ENCODE data around the gene CGGBP1. TPM values are rescaled to one million over a fixed set of nuclear protein-coding genes. Genes with fewer than 3 reads are reported as not detected.

The CGGBP1 gene, protein sequence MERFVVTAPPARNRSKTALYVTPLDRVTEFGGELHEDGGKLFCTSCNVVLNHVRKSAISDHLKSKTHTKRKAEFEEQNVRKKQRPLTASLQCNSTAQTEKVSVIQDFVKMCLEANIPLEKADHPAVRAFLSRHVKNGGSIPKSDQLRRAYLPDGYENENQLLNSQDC
- total RNA-seq (2014; rRNA removed; shearing (Covaris generic)) (52.8 and 54.4 TPM in 2 replicates), total RNA-seq (2022) (76.0 and 99.3 TPM in 2 replicates), Bru-seq, nascent RNA (percentile 72 among the genes with signal in this experiment), BruChase-seq, experiment 1, labeled RNA remaining after a 6-hour chase (percentile 81 among the genes with signal in this experiment), BruChase-seq, experiment 2, labeled RNA remaining after a 2-hour chase (percentile 85 among the genes with signal in this experiment)
- long read RNA-seq, full-length matches to known transcripts = 230 of 297 reads
- long read RNA-seq, partial matches to known transcripts = 5 of 297 reads
- long read RNA-seq, other reads (novel, unspliced or antisense) = 62 of 297 reads

DNA sequence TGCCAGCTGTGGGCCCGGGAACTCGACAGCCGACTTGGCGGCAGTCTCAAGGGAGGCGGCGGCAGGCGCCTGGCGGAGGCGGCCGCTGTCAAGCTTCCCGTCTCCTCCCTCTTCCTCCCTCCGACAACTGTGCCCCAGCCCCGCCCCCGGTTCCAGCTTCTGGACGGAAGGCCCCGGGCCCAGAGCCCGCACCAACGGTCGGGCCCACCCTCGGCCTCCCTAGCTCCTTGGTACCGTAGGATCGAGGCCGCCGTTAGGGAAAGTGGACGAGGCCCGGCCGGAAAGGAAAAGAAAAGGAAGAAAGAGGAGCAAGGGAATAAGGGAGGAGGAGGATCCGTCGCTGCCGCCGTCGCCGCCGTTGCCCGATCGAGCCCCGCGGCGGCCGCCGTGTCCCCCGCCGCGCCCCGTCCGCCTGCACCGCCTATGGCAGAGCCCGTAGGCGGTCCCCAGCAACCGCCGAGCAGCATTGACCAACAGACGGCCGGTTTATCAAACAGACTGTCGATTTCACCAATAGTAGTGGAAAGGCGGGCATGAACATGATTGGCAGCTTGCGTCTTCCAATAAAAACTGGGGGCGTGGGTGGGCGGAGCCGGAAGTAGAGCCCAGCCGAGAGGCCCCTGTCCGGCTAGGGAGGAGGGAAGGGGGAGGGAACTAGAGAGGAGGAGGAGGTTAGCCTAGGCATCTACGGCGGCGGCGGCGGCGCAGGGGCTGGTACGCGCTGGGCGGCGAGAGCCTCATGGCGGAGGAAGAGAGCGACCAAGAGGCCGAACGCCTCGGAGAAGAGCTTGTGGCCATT lies at the start of gene CGGBP1, which contains the start of gene ZNF654:
TSS of gene CGGBP1 (minus strand) at position 425 of the 799 bp plus-strand sequence. CDS start 3,029 bp downstream, outside the sequence.
TSS of gene ZNF654 (plus strand) at position 675 of the 799 bp plus-strand sequence. CDS start at position 740, 65 bp downstream.
- H4K20me1 ChIP-seq (ENCODE audit: insufficient read depth, low read length) = peaks cover 14% of the 10 kb centered on the region; the same call in 1 of the 2 replicates
- no peaks in the 10 kb centered on the region for H3K9me2 ChIP-seq (ENCODE audit: insufficient read depth, low read length)
- H3K79me2 ChIP-seq (ENCODE audit: insufficient read depth, low read depth, low read length) = peaks cover 82% of the 10 kb centered on the region
- H3K27ac ChIP-seq (ENCODE audit: low read depth, low read length, poor library complexity, severe bottlenecking) = peak within 1 kb of the TSS; percentile 68
- ChIA-PET CTCF (ENCODE audit: unreplicated experiment) (interaction anchor here (0.5 to 0.7 kb wide), 2 partner anchors 27 to 64 kb away, joined by 3 to 6 read pairs; no protein-coding TSS in a partner anchor), POLR2A (interaction anchor here (0.6 to 2.1 kb wide), 16 partner anchors 10 to 375 kb away, joined by 3 to 20 read pairs (median 4); partner anchors contain the start of gene C3orf38)
- intact Hi-C loops (cut with micrococcal nuclease; ENCODE audit: unreplicated experiment) = loop anchor here (1.0 to 5.0 kb wide), 2 partner anchors 54 to 92 kb away; no protein-coding TSS in a partner anchor
- peak within 1 kb of the TSS; percentile 84 for H3K4me3 ChIP-seq (ENCODE audit: low read depth, low read length, poor library complexity, severe bottlenecking)
- peaks cover 40% of the 10 kb centered on the region for H3K36me3 ChIP-seq (ENCODE audit: insufficient read depth, low read length)
- H3K4me2 ChIP-seq (ENCODE audit: low read length) = peak within 1 kb of the TSS; percentile 91
- no TSS peak for BruUV-seq (replicated peaks)
- TF ChIP-seq, protein P1, sequence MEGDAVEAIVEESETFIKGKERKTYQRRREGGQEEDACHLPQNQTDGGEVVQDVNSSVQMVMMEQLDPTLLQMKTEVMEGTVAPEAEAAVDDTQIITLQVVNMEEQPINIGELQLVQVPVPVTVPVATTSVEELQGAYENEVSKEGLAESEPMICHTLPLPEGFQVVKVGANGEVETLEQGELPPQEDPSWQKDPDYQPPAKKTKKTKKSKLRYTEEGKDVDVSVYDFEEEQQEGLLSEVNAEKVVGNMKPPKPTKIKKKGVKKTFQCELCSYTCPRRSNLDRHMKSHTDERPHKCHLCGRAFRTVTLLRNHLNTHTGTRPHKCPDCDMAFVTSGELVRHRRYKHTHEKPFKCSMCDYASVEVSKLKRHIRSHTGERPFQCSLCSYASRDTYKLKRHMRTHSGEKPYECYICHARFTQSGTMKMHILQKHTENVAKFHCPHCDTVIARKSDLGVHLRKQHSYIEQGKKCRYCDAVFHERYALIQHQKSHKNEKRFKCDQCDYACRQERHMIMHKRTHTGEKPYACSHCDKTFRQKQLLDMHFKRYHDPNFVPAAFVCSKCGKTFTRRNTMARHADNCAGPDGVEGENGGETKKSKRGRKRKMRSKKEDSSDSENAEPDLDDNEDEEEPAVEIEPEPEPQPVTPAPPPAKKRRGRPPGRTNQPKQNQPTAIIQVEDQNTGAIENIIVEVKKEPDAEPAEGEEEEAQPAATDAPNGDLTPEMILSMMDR (conservative IDR thresholded peaks at IDR 0.05; ENCODE audit: low read length) = no peak
- TF ChIP-seq EZH2phosphoT487 (IDR thresholded peaks at IDR 0.05; ENCODE audit: borderline replicate concordance, low read depth, low read length) = no peak
- DNase-seq (ENCODE audit: low spot score) = peak; percentile 98
- peak within 1 kb of the TSS; percentile 72 for H2AFZ ChIP-seq (ENCODE audit: low read length)
- H3K9me3 ChIP-seq (ENCODE audit: low read length) = no peaks in the 10 kb centered on the region
- peaks cover 29% of the 10 kb centered on the region for H3K4me1 ChIP-seq (ENCODE audit: insufficient read depth, low read length, poor library complexity, severe bottlenecking)

DNA sequence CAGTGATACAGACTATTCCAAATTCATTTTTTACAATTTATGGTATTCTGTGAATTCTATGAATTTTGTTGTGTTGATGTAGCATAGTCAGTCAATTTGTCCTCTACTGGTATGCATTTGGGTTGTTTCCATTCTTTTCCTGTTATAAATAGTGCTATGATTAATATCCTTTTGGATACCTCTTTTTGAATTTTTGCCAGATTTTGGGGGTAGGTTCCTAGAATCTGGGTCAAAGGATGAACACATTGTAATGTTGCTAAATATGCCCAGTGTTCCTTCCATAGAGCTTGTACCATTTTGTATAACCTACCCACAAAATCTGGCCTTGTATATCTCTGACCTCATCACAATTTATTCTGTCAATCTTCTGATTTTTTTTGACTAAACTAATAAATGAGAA lies 46.5 kb upstream of the CGGBP1 start:
- Histone ChIP-seq H3K4me2 (ENCODE audit: low read length) (no peak overlapping the region), H3K36me3 (ENCODE audit: insufficient read depth, low read length) (peaks cover 23% of the 10 kb centered on the region), H2AFZ (ENCODE audit: low read length) (no peak overlapping the region), H3K79me2 (ENCODE audit: insufficient read depth, low read depth, low read length) (no peaks in the 10 kb centered on the region), H3K4me3 (ENCODE audit: low read depth, low read length, poor library complexity, severe bottlenecking) (no peak overlapping the region), H3K9me2 (ENCODE audit: insufficient read depth, low read length) (no peaks in the 10 kb centered on the region), H4K20me1 (ENCODE audit: insufficient read depth, low read length) (peaks cover 4% of the 10 kb centered on the region; the same call in 1 of the 2 replicates), H3K27ac (ENCODE audit: low read depth, low read length, poor library complexity, severe bottlenecking) (no peak overlapping the region), H3K9me3 (ENCODE audit: low read length) (peaks cover 6% of the 10 kb centered on the region; the same call in 1 of the 2 replicates), H3K4me1 (ENCODE audit: insufficient read depth, low read length, poor library complexity, severe bottlenecking) (no peaks in the 10 kb centered on the region)
- no TSS peak for BruUV-seq (replicated peaks)
- TF ChIP-seq, protein P1 (conservative IDR thresholded peaks at IDR 0.05; ENCODE audit: low read length) = no peak
- no peak for TF ChIP-seq EZH2phosphoT487 (IDR thresholded peaks at IDR 0.05; ENCODE audit: borderline replicate concordance, low read depth, low read length)
- POLR2A ChIA-PET = no interaction called here
- no peak for DNase-seq (ENCODE audit: low spot score)
- CTCF ChIA-PET (ENCODE audit: unreplicated experiment) = no interaction called here
- intact Hi-C loops (cut with micrococcal nuclease; ENCODE audit: unreplicated experiment) = no loop called here
